AG04450 (cell line): ENCODE measurements around the gene SPTSSB. TPM values are rescaled to one million over a fixed set of nuclear protein-coding genes. Genes with fewer than 3 reads are reported as not detected.

Experiments used
- CTCF ChIA-PET: fragments of 300-600, 350-600 bp; formaldehyde crosslinking; extraction: SDS; loops from one replicate; lab custom pipeline; 2022; ENCODE audit warnings: antibody characterized with exemption, inconsistent platforms; lab: Charles Lee
- POLR2A ChIA-PET: fragments of 350-600 bp; formaldehyde crosslinking; extraction: SDS; loops from one replicate; lab custom pipeline; 2021; ENCODE audit warnings: antibody characterized with exemption, inconsistent platforms; lab: Yijun Ruan, JAX
- DNase-seq: peaks from one replicate; pipeline ENCODE4 v3.0.0-alpha.2; 2011; ENCODE audit warnings: low read depth, low spot score
- H3K27ac ChIP-seq: one replicate; pipeline ENCODE4 v1.5.1; 2012; ENCODE audit warnings: low read depth, low read length, control low read depth
- H3K27me3 ChIP-seq: one replicate; pipeline ENCODE4 v1.6.0; 2012; ENCODE audit warnings: low read length; ENCODE audit not compliant: control insufficient read depth, insufficient read depth
- H3K4me3 ChIP-seq: 2 replicates; pipeline ENCODE4 v1.5.1; 2011; ENCODE audit warnings: mild to moderate bottlenecking, low read depth, low read length, control low read depth
- H3K9me3 ChIP-seq: 2 replicates; pipeline ENCODE4 v1.5.1; 2012; ENCODE audit warnings: low read length; ENCODE audit not compliant: control insufficient read depth, insufficient read depth
- polyA plus RNA-seq: library from polyadenylated mRNA; depleted of rRNA; stranded (reverse); fragments of >200 nt; gene quantifications from 2 replicates; pipeline ENCODE4 v1.2.3, GENCODE V29; 2011
- TF ChIP-seq, protein P1 (sequence below): IDR thresholded peaks from 2 replicates; pipeline ENCODE4 v1.5.1; 2011; ENCODE audit warnings: low read depth, low read length, control low read depth, inconsistent platforms

The SPTSSB gene
- polyA plus RNA-seq, 1 experiment = not detected

DNA sequence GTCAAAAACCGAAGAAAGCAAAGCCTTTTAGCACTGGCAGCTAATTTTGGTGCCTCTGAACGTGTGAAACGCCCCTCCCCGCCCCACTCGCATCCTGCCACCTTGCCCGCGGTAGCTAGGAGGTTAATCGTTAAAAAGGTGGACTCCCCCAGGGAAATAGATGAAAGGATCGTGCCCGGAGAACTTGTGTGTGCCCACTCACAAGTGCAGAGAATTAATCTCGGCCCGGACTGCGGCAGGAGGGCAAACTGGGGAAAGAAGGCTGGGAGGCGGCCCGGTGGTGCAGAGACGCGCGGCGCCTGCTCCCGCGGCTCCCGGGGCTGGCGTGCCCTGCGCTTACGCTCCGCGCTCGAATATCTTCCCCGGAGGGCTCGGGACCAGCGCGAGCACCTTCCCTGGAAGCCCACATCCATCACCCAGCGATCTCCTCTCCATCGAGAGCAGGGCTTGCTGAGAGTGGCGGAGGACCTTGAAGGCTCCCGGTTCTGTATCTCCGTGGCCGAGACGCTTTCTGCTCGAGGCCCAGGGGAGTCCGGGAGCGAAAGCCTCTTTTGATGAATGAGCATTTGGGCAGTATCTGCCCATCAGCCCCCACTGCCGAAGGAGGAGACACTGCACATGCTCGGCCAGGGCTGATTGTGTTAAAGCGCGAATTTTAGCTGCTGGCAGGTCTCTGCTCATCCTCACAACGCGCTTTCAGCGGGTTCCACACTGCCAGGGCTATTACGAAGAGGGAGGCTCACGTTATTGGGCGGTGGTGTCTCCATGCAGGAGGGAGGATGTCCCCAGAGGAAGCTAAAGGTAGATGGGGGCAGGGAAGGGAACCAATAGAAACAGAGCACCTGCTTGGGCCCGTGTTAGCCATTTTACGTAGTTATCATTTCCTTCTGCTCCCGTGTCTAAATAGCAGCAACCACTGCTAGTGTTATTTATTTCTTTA, 1.3 kb upstream of the SPTSSB start:
- no peak for DNase-seq
- peak overlapping the region; percentile 53 for H3K4me3 ChIP-seq
- H3K27me3 ChIP-seq = peaks cover 36% of the 10 kb centered on the region
- no peak overlapping the region for H3K27ac ChIP-seq
- CTCF ChIA-PET = interaction anchor here (0.9 to 1.6 kb wide), 3 partner anchors 16 to 30 kb away, joined by 3 to 5 read pairs (median 3); no protein-coding TSS in a partner anchor
- H3K9me3 ChIP-seq = no peaks in the 10 kb centered on the region
- TF ChIP-seq, protein P1, sequence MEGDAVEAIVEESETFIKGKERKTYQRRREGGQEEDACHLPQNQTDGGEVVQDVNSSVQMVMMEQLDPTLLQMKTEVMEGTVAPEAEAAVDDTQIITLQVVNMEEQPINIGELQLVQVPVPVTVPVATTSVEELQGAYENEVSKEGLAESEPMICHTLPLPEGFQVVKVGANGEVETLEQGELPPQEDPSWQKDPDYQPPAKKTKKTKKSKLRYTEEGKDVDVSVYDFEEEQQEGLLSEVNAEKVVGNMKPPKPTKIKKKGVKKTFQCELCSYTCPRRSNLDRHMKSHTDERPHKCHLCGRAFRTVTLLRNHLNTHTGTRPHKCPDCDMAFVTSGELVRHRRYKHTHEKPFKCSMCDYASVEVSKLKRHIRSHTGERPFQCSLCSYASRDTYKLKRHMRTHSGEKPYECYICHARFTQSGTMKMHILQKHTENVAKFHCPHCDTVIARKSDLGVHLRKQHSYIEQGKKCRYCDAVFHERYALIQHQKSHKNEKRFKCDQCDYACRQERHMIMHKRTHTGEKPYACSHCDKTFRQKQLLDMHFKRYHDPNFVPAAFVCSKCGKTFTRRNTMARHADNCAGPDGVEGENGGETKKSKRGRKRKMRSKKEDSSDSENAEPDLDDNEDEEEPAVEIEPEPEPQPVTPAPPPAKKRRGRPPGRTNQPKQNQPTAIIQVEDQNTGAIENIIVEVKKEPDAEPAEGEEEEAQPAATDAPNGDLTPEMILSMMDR = no peak
- POLR2A ChIA-PET = no interaction called here

DNA sequence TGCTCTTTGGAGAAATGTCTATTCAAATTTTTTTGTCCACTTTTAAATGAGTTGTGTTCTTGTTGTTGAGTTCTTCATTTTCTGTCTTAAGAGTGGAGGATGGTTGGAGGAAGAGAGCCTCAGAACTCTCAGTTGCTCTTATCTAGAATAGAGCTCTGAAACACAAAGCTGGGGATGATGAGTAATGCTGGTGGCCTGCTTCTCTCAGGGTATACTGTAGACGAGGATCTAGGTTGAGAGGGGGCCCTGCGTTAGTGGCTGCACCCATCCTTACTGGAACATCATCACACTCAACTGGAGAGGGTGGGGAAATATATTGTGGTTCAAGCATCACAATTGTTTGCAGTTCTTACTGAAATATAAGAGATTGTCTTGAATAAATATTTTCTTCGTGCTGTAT, 1.8 kb downstream of the SPTSSB start:
- Histone ChIP-seq H3K9me3 (no peaks in the 10 kb centered on the region), H3K27me3 (peaks cover 34% of the 10 kb centered on the region), H3K4me3 (no peak overlapping the region), H3K27ac (no peak overlapping the region)
- ChIA-PET POLR2A (no interaction called here), CTCF (no interaction called here)
- TF ChIP-seq, protein P1 = no peak
- no peak for DNase-seq

DNA sequence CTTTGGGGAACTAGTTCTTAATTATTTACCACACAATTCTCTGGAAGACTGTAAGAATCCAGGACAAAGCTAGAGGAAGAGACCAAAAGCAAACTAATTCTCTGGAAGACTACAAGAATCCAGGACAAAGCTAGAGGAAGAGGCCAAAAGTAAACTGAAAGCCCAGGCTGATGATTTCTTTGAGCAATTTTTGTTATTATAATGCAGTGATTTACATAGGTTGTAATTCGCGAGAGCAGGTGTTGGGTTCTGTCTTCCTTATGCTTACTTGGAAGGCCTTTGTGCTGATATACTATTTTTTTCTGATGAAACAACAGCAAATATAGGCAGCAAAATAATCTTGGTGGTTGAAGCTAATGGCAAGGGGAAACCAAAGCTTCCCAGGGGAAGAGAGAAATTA, 5.2 kb downstream of the SPTSSB start:
- POLR2A ChIA-PET = no interaction called here
- CTCF ChIA-PET = interaction anchor here (1.1 kb wide), 1 partner anchor 91 kb away, joined by 3 read pairs; no protein-coding TSS in a partner anchor
- H3K9me3 ChIP-seq = no peaks in the 10 kb centered on the region

DNA sequence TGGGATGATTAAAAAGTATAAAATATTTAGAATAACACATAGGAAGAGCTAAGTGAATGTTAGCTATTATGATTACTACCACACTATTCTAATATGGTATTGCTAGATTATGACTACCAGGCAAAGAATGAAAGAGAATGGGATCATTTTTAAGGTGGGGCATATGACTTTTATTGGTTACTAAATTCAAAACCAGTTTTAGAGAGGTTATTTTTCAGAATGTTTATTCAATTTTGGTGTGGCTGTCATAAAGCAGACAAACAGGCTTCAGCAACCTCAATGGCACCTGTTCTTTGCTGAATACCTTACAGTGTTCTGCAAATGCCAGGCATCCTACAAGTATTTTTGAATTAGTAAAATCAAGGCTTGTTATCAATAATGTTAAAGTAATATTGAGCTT, 12.8 kb downstream of the SPTSSB start:
- Histone ChIP-seq H3K9me3 (no peaks in the 10 kb centered on the region), H3K27me3 (no peaks in the 10 kb centered on the region), H3K4me3 (no peak overlapping the region), H3K27ac (no peak overlapping the region)
- TF ChIP-seq, protein P1 = no peak
- ChIA-PET CTCF (no interaction called here), POLR2A (no interaction called here)
- no peak for DNase-seq

More for the DNA sequence above, 5.2 kb downstream of the SPTSSB start:
- H3K27me3 ChIP-seq = peaks cover 9% of the 10 kb centered on the region
- H3K4me3 ChIP-seq = no peak overlapping the region
- no peak for DNase-seq
- H3K27ac ChIP-seq = no peak overlapping the region
- TF ChIP-seq, protein P1 = no peak

DNA sequence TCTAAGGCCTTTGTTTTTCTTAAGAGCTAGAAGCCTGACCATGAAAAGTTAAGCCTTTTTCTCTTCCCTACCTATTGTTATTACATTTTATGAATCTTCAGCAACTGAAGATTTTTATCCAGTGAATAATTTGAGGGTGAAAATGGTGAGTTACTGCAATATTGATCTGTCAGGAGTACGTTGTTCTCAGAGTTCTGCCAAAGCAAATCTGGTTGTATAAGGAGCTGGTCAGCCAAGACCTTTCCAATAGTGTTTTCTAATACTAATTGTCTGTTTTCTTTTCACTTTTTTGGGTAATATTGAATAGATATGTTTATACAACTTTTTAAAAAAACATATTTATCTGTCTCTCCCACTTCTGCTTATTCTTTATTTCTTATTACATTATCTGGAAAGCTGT, 15.0 kb downstream of the SPTSSB start:
- ChIA-PET CTCF (no interaction called here), POLR2A (no interaction called here)
- Histone ChIP-seq H3K27ac (no peak overlapping the region), H3K4me3 (no peak overlapping the region), H3K9me3 (no peaks in the 10 kb centered on the region), H3K27me3 (no peaks in the 10 kb centered on the region)
- DNase-seq = no peak
- TF ChIP-seq, protein P1 = no peak
